Heart left ventricle (tissue), 11 donors: ENCODE results near the gene SIRT6. TPM values are rescaled to one million over a fixed set of nuclear protein-coding genes. Genes with fewer than 3 reads are reported as not detected.

Experiments used
- polyA plus RNA-seq, 2 donors: library from polyadenylated mRNA; stranded (reverse); fragments of 200-250 nt; gene quantifications; one replicate each; pipeline ENCODE4 v1.2.3, GENCODE V29; 2013
- total RNA-seq, 9 donors: library from RNA; depleted of rRNA in 2 of 9; stranded (reverse); fragments of >200 nt in 2 of 9; fragmentation: NEBNext Ultra II Directional in 3 of 9; extraction: Animal tissue kit (Norgen Biotek cat#: 25700) in 3 of 9; gene quantifications; one replicate each; pipeline versions ENCODE4 v1.1.0 to v1.2.4, GENCODE V29; 2016 to 2023
- donor health status: ischemic (EF 13 %, LVEDD 7.1; RV severe dilation, severe dysfunction).
- donor health status: healthy with polysubstance abuse.
- donor health status: DM: no; HTN: yes; CAD: no.
- donor health status: DM: no; HTN: no; CAD: no.
- donor health status: ischemic (EF 25% LVEDD 5.7; RV mildly dilated, moderate dysfunction).
- donor health status: healthy.
- donor health status: DM: yes; HTN: yes; CAD: no.
- donor health status: PGD.
- donor health status: nonischemic (EF 23%, LVEDD 6.1; RV moderate dilation, normal function).

The SIRT6 gene
- total and polyA plus RNA-seq, 11 donors = 10.2 to 29.0 (median 13.1) TPM

Other genes starting within 250 kb of the SIRT6 start
- 1,000 to 10,000 TPM in 3 of 9 donors, 100 to 1,000 TPM in 6; 347 to 2,001 (median 606) TPM for gene NMRK2, start 249.5 kb downstream of the SIRT6 start, total RNA-seq
- 1,000 to 10,000 TPM in 1 of 2 donors, 100 to 1,000 TPM in 1; 649 to 1,244 TPM for gene NMRK2, start 249.5 kb downstream of the SIRT6 start, polyA plus RNA-seq
- gene DAPK3, start 211.5 kb downstream of the SIRT6 start, total RNA-seq = 100 to 1,000 TPM in 4 of 9 donors, 10 to 100 TPM in 5; 70.6 to 200 (median 97.4) TPM
- 100 to 1,000 TPM; 160 to 252 TPM for gene DAPK3, start 211.5 kb downstream of the SIRT6 start, polyA plus RNA-seq
- gene EEF2, start 197.1 kb downstream of the SIRT6 start, total RNA-seq = 1,000 to 10,000 TPM; 1,373 to 2,686 (median 2,215) TPM
- gene EEF2, start 197.1 kb downstream of the SIRT6 start, polyA plus RNA-seq = 1,000 to 10,000 TPM in 1 of 2 donors, 100 to 1,000 TPM in 1; 846 to 1,944 TPM
- gene PIAS4, start 174.8 kb downstream of the SIRT6 start, total RNA-seq = 10 to 100 TPM; 12.5 to 19.1 (median 15.3) TPM
- 10 to 100 TPM; 12.3 to 15.4 TPM for gene PIAS4, start 174.8 kb downstream of the SIRT6 start, polyA plus RNA-seq
- 10 to 100 TPM; 22.8 to 65.0 (median 29.3) TPM for gene ZBTB7A, start 115.7 kb downstream of the SIRT6 start, total RNA-seq
- 10 to 100 TPM; 14.6 to 14.7 TPM for gene ZBTB7A, start 115.7 kb downstream of the SIRT6 start, polyA plus RNA-seq
- 100 to 1,000 TPM in 7 of 9 donors, 10 to 100 TPM in 2; 95.3 to 154 (median 108) TPM for gene MAP2K2, start 58.4 kb downstream of the SIRT6 start, total RNA-seq
- gene MAP2K2, start 58.4 kb downstream of the SIRT6 start, polyA plus RNA-seq = 100 to 1,000 TPM; 131 to 204 TPM
- not detected for gene CREB3L3, start 28.9 kb downstream of the SIRT6 start, total RNA-seq
- not detected for gene CREB3L3, start 28.9 kb downstream of the SIRT6 start, polyA plus RNA-seq
- gene ANKRD24, start 126 bp upstream of the SIRT6 start, total RNA-seq = 1 to 10 TPM in 2 of 9 donors, under 1 TPM in 4, not detected in 3; 0.23 to 1.4 (median 0.51) TPM
- gene ANKRD24, start 126 bp upstream of the SIRT6 start, polyA plus RNA-seq = under 1 TPM; 0.12 to 0.30 TPM
- gene EBI3, start 47.0 kb upstream of the SIRT6 start, total RNA-seq = 1 to 10 TPM in 4 of 9 donors, under 1 TPM in 5; 0.27 to 5.6 (median 0.54) TPM
- 1 to 10 TPM in 1 of 2 donors, under 1 TPM in 1; 0.88 to 1.4 TPM for gene EBI3, start 47.0 kb upstream of the SIRT6 start, polyA plus RNA-seq
- gene YJU2, start 64.5 kb upstream of the SIRT6 start, total RNA-seq = 10 to 100 TPM in 6 of 9 donors, 1 to 10 TPM in 3; 7.6 to 19.1 (median 10.4) TPM
- 10 to 100 TPM; 23.1 to 26.7 TPM for gene YJU2, start 64.5 kb upstream of the SIRT6 start, polyA plus RNA-seq
- gene SHD, start 96.7 kb upstream of the SIRT6 start, total RNA-seq = under 1 TPM in 1 of 9 donors, not detected in 8; 0.52 TPM
- not detected for gene SHD, start 96.7 kb upstream of the SIRT6 start, polyA plus RNA-seq
- under 1 TPM in 3 of 9 donors, not detected in 6; 0.20 to 0.67 (median 0.30) TPM for gene TMIGD2, start 119.8 kb upstream of the SIRT6 start, total RNA-seq
- under 1 TPM in 1 of 2 donors, not detected in 1; 0.06 TPM for gene TMIGD2, start 119.8 kb upstream of the SIRT6 start, polyA plus RNA-seq
- gene FSD1, start 122.0 kb upstream of the SIRT6 start, total RNA-seq = 1 to 10 TPM in 1 of 9 donors, not detected in 8; 1.2 TPM
- under 1 TPM in 1 of 2 donors, not detected in 1; 0.04 TPM for gene FSD1, start 122.0 kb upstream of the SIRT6 start, polyA plus RNA-seq
- 10 to 100 TPM in 1 of 9 donors, 1 to 10 TPM in 6, under 1 TPM in 2; 0.67 to 14.2 (median 2.1) TPM for gene STAP2, start 156.3 kb upstream of the SIRT6 start, total RNA-seq
- gene STAP2, start 156.3 kb upstream of the SIRT6 start, polyA plus RNA-seq = 1 to 10 TPM; 1.1 to 1.9 TPM
- 10 to 100 TPM in 7 of 9 donors, 1 to 10 TPM in 2; 8.2 to 23.7 (median 19.0) TPM for gene MPND, start 161.0 kb upstream of the SIRT6 start, total RNA-seq
- gene MPND, start 161.0 kb upstream of the SIRT6 start, polyA plus RNA-seq = 10 to 100 TPM; 14.4 to 21.9 TPM
- gene SH3GL1, start 218.0 kb upstream of the SIRT6 start, total RNA-seq = 10 to 100 TPM; 14.4 to 43.6 (median 22.2) TPM
- gene SH3GL1, start 218.0 kb upstream of the SIRT6 start, polyA plus RNA-seq = 10 to 100 TPM; 17.3 to 43.3 TPM
- 10 to 100 TPM in 1 of 9 donors, 1 to 10 TPM in 8; 3.0 to 10.7 (median 5.5) TPM for gene CHAF1A, start 220.1 kb upstream of the SIRT6 start, total RNA-seq
- gene CHAF1A, start 220.1 kb upstream of the SIRT6 start, polyA plus RNA-seq = 1 to 10 TPM; 2.9 to 5.6 TPM